Esophagus muscularis mucosa (tissue), 3 donors: ENCODE measurements around the gene PTTG1IP.

ENCODE experiments used
- POLR2A ChIP-seq: fragments of 450-650 bp; IDR thresholded peaks from one replicate; pipeline ENCODE4 v1.6.1; 2017; ENCODE audit warnings: antibody characterized with exemption, moderate library complexity, mild to moderate bottlenecking, low read depth
- POLR2AphosphoS5 ChIP-seq, 2 donors: sonication (generic); formaldehyde crosslinking; IDR thresholded peaks; one replicate each; pipeline ENCODE4 v1.6.1; 2017; ENCODE audit warnings: antibody characterized with exemption in 2 of 2
- TF ChIP-seq, protein P1 (sequence below), 3 experiments: fragments of 200-600 bp in 2 of 3; fragments of 450-650 bp in 1 of 3; sonication (generic) in 2 of 3; IDR thresholded peaks; one replicate each; pipeline ENCODE4 v1.5.1; 2017 to 2019; ENCODE audit warnings: antibody characterized with exemption in 3 of 3, mild to moderate bottlenecking in 2 of 3, moderate library complexity in 1 of 3

DNA sequence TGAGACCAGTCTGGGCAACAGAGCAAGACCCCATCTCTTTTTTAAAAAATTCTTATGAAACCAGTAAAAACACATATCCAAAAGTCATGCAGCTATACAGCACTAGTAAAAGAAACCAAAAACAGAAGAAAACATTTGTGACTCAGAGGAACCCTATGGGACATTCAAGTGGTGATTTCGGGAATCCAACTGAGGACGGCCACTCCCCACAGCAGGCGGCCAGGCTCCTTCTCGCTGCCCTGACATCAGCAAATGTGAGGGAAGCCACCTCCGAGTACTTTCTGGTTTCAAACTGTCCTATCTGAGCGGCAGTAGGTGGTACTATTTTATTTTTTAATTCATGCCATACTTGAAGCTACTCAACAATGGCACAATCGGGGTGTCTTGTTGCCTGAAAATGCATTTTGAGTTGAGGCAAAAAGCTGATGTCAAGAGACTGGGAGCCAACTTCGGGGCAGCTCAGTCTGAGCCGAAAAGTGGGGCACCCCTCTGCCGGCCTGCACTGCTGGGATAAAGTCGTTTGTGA, 58.9 kb downstream of the PTTG1IP start:
- TF ChIP-seq, protein P1, sequence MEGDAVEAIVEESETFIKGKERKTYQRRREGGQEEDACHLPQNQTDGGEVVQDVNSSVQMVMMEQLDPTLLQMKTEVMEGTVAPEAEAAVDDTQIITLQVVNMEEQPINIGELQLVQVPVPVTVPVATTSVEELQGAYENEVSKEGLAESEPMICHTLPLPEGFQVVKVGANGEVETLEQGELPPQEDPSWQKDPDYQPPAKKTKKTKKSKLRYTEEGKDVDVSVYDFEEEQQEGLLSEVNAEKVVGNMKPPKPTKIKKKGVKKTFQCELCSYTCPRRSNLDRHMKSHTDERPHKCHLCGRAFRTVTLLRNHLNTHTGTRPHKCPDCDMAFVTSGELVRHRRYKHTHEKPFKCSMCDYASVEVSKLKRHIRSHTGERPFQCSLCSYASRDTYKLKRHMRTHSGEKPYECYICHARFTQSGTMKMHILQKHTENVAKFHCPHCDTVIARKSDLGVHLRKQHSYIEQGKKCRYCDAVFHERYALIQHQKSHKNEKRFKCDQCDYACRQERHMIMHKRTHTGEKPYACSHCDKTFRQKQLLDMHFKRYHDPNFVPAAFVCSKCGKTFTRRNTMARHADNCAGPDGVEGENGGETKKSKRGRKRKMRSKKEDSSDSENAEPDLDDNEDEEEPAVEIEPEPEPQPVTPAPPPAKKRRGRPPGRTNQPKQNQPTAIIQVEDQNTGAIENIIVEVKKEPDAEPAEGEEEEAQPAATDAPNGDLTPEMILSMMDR (IDR thresholded peaks at IDR 0.05): no peak
- TF ChIP-seq POLR2AphosphoS5 (IDR thresholded peaks at IDR 0.05) (no peak), POLR2A (no peak)
